Kidney (tissue), 14 donors: ENCODE measurements around the gene NF1. TPM values are rescaled to one million over a fixed set of nuclear protein-coding genes. Genes with fewer than 3 reads are reported as not detected.

Experiments used
- DNase-seq, 5 donors: peaks; one replicate each; pipeline ENCODE4 v3.0.0-alpha.2; 2013 to 2020
- FAIRE-seq: peaks from 2 replicates; lab custom pipeline; 2012; peaks lifted over from hg19 to GRCh38; lab: Jason Lieb, UNC
- H3K27ac ChIP-seq, 2 donors: one replicate each; pipeline ENCODE4 v1.7.0; 2013; ENCODE audit warnings: low read depth in 2 of 2, low read length in 2 of 2, inconsistent platforms in 1 of 2
- H3K27me3 ChIP-seq: one replicate; pipeline ENCODE4 v1.7.1; 2013; ENCODE audit warnings: low read length, inconsistent platforms; ENCODE audit not compliant: control insufficient read depth, insufficient read depth
- H3K36me3 ChIP-seq, 3 donors: one replicate each; pipeline versions ENCODE4 v1.7.0 to v1.7.1; 2013; ENCODE audit warnings: low read length in 3 of 3, control low read depth in 1 of 3, inconsistent platforms in 1 of 3; ENCODE audit not compliant: insufficient read depth in 3 of 3, control insufficient read depth in 2 of 3
- H3K4me1 ChIP-seq, 3 donors: one replicate each; pipeline versions ENCODE4 v1.7.0 to v1.7.1; 2013; ENCODE audit warnings: low read length in 3 of 3, inconsistent platforms in 1 of 3, low read depth in 1 of 3; ENCODE audit not compliant: control insufficient read depth in 2 of 3, insufficient read depth in 2 of 3
- H3K4me3 ChIP-seq, 3 donors: one replicate each; pipeline versions ENCODE4 v1.7.0 to v1.8.1; 2013; ENCODE audit warnings: low read length in 3 of 3, control low read depth in 1 of 3, inconsistent platforms in 1 of 3
- H3K9ac ChIP-seq, 3 donors: one replicate each; pipeline versions ENCODE4 v1.7.0 to v1.7.1; 2013; ENCODE audit warnings: low read length in 3 of 3, control low read depth in 1 of 3, inconsistent platforms in 1 of 3
- H3K9me3 ChIP-seq, 3 donors: one replicate each; pipeline versions ENCODE4 v1.7.0 to v1.7.1; 2013; ENCODE audit warnings: low read length in 3 of 3, control low read depth in 1 of 3, inconsistent platforms in 1 of 3; ENCODE audit not compliant: control insufficient read depth in 2 of 3, insufficient read depth in 1 of 3
- intact Hi-C: fragments of 100-400 bp; cut with DNase I; formaldehyde crosslinking; loops from one replicate; pipeline ENCODE4 v1.11.1; 2022
- polyA plus RNA-seq: library from polyadenylated mRNA; stranded (reverse); fragments of 350-450 nt; fragmentation: Illumina TruSeq; extraction: RNeasy Lipid Tissue Mini Kit (QIAGEN cat#74804); gene quantifications from one replicate; pipeline ENCODE4 v1.2.3, GENCODE V29; 2014; ENCODE audit warnings: low read depth, low replicate concordance; ENCODE audit not compliant: insufficient read depth
- total RNA-seq: library from RNA; stranded (reverse); fragmentation: NEBNext Ultra II Directional; extraction: Animal tissue kit (Norgen Biotek cat#: 25700); gene quantifications from one replicate; pipeline ENCODE4 v1.2.1, GENCODE V29; 2021
- TF ChIP-seq, protein P1 (sequence below): IDR thresholded peaks from 3 replicates; pipeline ENCODE4 v1.5.1; 2012; ENCODE audit warnings: mild to moderate bottlenecking, moderate library complexity, borderline replicate concordance; ENCODE audit not compliant: insufficient read depth; ENCODE audit errors: extremely low read depth
- donor health status: control.
- donor health status: control.
- donor health status: control.
- donor health status: control.
- donor health status: control.
- donor health status: DM: yes; HTN: yes; CAD: no.
- donor health status: Normal renal cell carcinoma (clear cell type).

The NF1 gene
- total and polyA plus RNA-seq, 2 donors from 2014 or later = 7.8 to 61.3 TPM

DNA sequence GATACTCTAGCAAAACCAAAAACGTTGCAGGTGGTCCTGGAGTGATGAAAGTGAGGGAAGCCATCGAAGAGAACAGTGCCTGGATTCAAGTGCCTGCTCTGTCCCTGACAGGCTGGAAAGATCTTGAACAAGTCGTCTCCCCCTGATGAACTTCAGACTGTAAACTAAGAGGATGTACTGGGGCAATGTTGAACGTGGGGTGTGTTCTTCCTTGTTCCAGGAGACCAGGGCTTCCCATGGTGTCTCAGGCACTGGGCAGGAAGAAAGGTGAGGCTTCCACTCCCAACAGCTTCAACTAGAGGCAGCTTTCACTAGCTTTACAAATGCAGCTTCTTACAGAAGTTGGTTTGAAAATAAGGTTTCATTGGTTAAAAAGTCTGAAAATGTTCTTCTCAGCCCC lies 21.4 kb upstream of the NF1 start:
- intact Hi-C loops = no loop called here

DNA sequence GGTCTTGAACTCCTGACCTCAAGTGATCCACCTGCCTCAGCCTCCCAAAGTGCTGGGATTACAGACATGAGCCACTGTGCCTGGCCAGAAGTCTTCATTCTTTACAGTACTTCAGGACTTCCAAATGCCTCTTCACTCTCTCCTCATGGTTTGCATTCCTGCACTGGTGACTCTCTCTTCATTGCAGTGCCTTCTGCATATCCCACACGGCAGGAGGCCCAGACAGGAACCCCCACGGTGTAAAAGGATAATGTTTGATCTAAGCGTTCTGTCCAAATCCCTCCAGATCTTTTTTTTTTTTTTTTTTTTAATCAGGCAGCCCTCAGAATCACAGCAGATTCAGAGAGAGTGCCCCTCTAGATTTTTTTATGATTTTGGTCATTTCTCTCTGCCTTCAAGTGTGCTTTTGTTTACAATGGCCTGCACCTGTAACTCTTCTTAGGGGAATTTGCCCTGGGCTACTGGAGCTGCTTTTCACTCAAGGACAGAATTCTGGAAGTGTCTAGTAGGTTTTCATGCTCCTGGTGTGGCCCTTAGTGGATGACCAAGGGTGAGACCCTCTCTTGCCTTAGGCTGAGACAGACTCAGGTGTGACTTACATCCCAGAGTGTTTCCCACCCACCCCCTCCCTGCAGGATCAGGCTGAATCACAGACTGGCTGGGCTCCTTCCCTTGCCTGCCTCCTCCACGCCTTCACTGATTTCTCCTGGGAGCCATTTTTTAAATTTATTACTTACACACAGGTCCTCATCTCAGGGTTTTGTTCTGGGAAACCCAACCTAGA lies 19.8 kb upstream of the NF1 start:
- no peak for FAIRE-seq
- no peaks in the 10 kb centered on the region for H3K36me3 ChIP-seq
- peak in 1 of 5 donors; percentile 22 for DNase-seq
- H3K27me3 ChIP-seq = no peaks in the 10 kb centered on the region
- H3K4me1 ChIP-seq = no peaks in the 10 kb centered on the region
- intact Hi-C loops = no loop called here
- H3K4me3 ChIP-seq = no peak overlapping the region
- no peak overlapping the region for H3K27ac ChIP-seq
- H3K9ac ChIP-seq = no peak overlapping the region
- TF ChIP-seq, protein P1, sequence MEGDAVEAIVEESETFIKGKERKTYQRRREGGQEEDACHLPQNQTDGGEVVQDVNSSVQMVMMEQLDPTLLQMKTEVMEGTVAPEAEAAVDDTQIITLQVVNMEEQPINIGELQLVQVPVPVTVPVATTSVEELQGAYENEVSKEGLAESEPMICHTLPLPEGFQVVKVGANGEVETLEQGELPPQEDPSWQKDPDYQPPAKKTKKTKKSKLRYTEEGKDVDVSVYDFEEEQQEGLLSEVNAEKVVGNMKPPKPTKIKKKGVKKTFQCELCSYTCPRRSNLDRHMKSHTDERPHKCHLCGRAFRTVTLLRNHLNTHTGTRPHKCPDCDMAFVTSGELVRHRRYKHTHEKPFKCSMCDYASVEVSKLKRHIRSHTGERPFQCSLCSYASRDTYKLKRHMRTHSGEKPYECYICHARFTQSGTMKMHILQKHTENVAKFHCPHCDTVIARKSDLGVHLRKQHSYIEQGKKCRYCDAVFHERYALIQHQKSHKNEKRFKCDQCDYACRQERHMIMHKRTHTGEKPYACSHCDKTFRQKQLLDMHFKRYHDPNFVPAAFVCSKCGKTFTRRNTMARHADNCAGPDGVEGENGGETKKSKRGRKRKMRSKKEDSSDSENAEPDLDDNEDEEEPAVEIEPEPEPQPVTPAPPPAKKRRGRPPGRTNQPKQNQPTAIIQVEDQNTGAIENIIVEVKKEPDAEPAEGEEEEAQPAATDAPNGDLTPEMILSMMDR = no peak
- no peaks in the 10 kb centered on the region for H3K9me3 ChIP-seq

More for the DNA sequence above, 21.4 kb upstream of the NF1 start:
- FAIRE-seq (no peak), DNase-seq (no peak)
- no peaks in the 10 kb centered on the region for H3K27me3 ChIP-seq
- H3K27ac ChIP-seq = no peak overlapping the region
- TF ChIP-seq, protein P1 = no peak
- H3K4me1 ChIP-seq = no peaks in the 10 kb centered on the region
- H3K36me3 ChIP-seq = no peaks in the 10 kb centered on the region
- H3K4me3 ChIP-seq = no peak overlapping the region
- H3K9ac ChIP-seq = no peak overlapping the region
- H3K9me3 ChIP-seq = no peaks in the 10 kb centered on the region

DNA sequence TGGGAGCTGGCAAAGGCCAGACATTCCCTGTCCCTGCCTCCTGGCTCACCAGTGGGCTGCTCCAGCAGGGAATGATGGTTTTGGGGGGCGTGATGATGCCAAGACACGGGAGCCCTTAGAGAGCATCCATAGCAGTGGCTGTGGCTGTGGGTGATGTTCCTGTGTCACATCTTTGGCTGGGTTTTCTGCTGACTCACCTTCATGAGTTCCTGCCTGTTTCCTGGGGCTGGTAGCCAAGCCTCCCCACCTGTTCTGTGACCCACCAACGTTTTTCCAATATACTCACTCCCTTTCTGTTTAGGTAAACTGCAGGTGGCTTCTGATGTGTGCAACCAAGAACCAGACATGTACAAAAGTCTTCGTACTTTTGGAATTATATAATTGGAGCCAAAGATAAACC lies 16.5 kb upstream of the NF1 start:
- FAIRE-seq (no peak), DNase-seq (no peak)
- intact Hi-C loops = no loop called here
- no peaks in the 10 kb centered on the region for H3K4me1 ChIP-seq
- H3K36me3 ChIP-seq = no peaks in the 10 kb centered on the region
- H3K9ac ChIP-seq = no peak overlapping the region
- no peaks in the 10 kb centered on the region for H3K9me3 ChIP-seq
- TF ChIP-seq, protein P1 = no peak
- H3K4me3 ChIP-seq = no peak overlapping the region
- no peaks in the 10 kb centered on the region for H3K27me3 ChIP-seq
- no peak overlapping the region for H3K27ac ChIP-seq
